ENCODE results near the gene F13A1. TPM values are rescaled to one million over a fixed set of nuclear protein-coding genes. Genes with fewer than 3 reads are reported as not detected.
A peak's percentile ranks its signal among the peaks of the same experiment; 100 is the strongest.

The F13A1 gene
- total and polyA plus RNA-seq, 9 donors: 26.0 to 64.9 (median 48.6) TPM

- Histone ChIP-seq H3K9me3 (replicated peaks; ENCODE audit: control insufficient read depth, low read depth, low read length) (no peaks in the 10 kb centered on the region), H3K4me1 (ENCODE audit: control insufficient read depth, insufficient read depth, low read length) (no peaks in the 10 kb centered on the region), H3K27me3 (ENCODE audit: control insufficient read depth, insufficient read depth, low read length) (peaks cover 3% of the 10 kb centered on the region), H3K4me3 (ENCODE audit: low read length) (no peak overlapping the region), H3K36me3 (ENCODE audit: control insufficient read depth, insufficient read depth, low read length) (no peaks in the 10 kb centered on the region), H3K27ac (ENCODE audit: low read length) (no peak overlapping the region)
- no peak for DNase-seq
- no CpG with 5 or more reads among the region's 3 CpGs for WGBS (ENCODE audit: insufficient coverage)
Observed at GRCh38 chr6:6293317-6293716, 27.1 kb downstream of the F13A1 start.

DNA sequence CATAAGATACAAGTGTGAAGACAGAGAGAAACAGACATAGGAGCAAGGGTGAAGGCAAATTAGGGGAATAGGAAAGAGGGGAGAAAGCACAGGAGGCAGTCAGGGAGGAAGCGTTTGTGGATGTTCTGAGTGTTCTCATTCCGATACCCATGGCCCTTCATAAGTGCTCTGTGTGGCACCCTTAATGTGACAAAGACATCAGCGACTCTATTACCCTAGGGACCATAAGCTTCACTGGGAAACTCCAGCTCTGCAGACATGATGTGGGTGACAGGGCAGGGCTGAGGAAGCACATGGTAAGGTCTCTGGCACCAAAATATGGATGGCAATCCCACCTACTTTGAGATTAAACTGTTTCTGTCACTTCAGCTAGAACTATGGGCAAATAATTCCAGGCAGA is 33.0 kb downstream of the F13A1 start:
- H3K27ac ChIP-seq (ENCODE audit: low read length): no peak overlapping the region

GRCh38 chr6:6285679-6286078 is 34.8 kb downstream of the F13A1 start:
- 98% methylated on average over 8 of the region's 11 CpGs for WGBS (ENCODE audit: insufficient coverage)

More for the DNA sequence above, 33.0 kb downstream of the F13A1 start:
- H3K9me3 ChIP-seq (replicated peaks; ENCODE audit: control insufficient read depth, low read depth, low read length): no peaks in the 10 kb centered on the region
- WGBS (ENCODE audit: insufficient coverage): 71% methylated on average over 3 of the region's 3 CpGs
- no peak for DNase-seq
- H3K4me1 ChIP-seq (ENCODE audit: control insufficient read depth, insufficient read depth, low read length): no peaks in the 10 kb centered on the region
- H3K36me3 ChIP-seq (ENCODE audit: control insufficient read depth, insufficient read depth, low read length): no peaks in the 10 kb centered on the region
- peaks cover 3% of the 10 kb centered on the region for H3K27me3 ChIP-seq (ENCODE audit: control insufficient read depth, insufficient read depth, low read length)
- no peak overlapping the region for H3K4me3 ChIP-seq (ENCODE audit: low read length)

DNA sequence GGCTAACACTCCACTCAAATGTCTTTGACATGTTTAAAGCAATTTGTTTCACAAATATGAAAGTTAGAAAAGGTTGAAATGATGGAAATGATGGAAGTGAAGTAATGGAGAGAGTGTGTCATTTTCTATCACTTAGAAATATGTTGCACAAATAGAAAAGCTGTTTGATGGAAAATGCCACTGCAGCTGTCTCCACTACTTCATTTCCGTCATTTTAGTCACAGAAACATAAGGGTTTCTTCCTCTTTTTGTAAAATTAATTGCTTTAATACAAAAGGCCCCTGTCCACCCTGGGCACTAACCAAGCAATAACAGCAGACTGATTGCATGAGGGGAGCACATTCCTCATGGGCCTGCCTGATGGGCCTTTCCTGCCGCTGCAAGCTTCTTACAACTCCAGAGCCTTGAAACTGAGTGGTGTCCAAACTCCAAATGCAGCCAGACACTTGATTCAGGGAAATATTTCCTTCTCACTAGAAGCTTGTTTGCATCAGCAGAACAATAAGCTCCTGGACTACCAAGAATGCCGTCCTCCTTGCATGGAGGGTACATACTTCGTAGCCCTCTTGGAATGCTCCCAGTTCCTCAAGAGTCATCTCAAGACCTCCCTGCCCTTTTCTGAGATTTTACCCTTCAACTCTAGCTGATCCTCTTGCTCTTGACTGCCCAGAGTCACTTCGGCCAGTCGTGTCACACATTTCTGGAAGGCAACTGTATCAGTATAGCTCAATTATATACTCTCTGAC is 36.1 kb downstream of the F13A1 start:
- Histone ChIP-seq H3K4me1 (ENCODE audit: control insufficient read depth, insufficient read depth, low read length) (no peaks in the 10 kb centered on the region), H3K9me3 (replicated peaks; ENCODE audit: control insufficient read depth, low read depth, low read length) (no peaks in the 10 kb centered on the region), H3K27ac (ENCODE audit: low read length) (no peak overlapping the region), H3K36me3 (ENCODE audit: control insufficient read depth, insufficient read depth, low read length) (no peaks in the 10 kb centered on the region), H3K4me3 (ENCODE audit: low read length) (no peak overlapping the region), H3K27me3 (ENCODE audit: control insufficient read depth, insufficient read depth, low read length) (no peaks in the 10 kb centered on the region)
- DNase-seq: peak; percentile 49
- WGBS (ENCODE audit: insufficient coverage): 60% methylated on average over 3 of the region's 6 CpGs

More at GRCh38 chr6:6285679-6286078, 34.8 kb downstream of the F13A1 start:
- Histone ChIP-seq H3K27me3 (ENCODE audit: control insufficient read depth, insufficient read depth, low read length) (no peaks in the 10 kb centered on the region), H3K9me3 (replicated peaks; ENCODE audit: control insufficient read depth, low read depth, low read length) (no peaks in the 10 kb centered on the region), H3K4me1 (ENCODE audit: control insufficient read depth, insufficient read depth, low read length) (no peaks in the 10 kb centered on the region), H3K27ac (ENCODE audit: low read length) (no peak overlapping the region), H3K36me3 (ENCODE audit: control insufficient read depth, insufficient read depth, low read length) (no peaks in the 10 kb centered on the region), H3K4me3 (ENCODE audit: low read length) (no peak overlapping the region)
- no peak for DNase-seq

- no peaks in the 10 kb centered on the region for H3K27me3 ChIP-seq (ENCODE audit: control insufficient read depth, insufficient read depth, low read length)
- H3K9me3 ChIP-seq (replicated peaks; ENCODE audit: control insufficient read depth, low read depth, low read length): no peaks in the 10 kb centered on the region
- H3K4me1 ChIP-seq (ENCODE audit: control insufficient read depth, insufficient read depth, low read length): no peaks in the 10 kb centered on the region
- DNase-seq: no peak
- no CpG with 5 or more reads among the region's 2 CpGs for WGBS (ENCODE audit: insufficient coverage)
- no peaks in the 10 kb centered on the region for H3K36me3 ChIP-seq (ENCODE audit: control insufficient read depth, insufficient read depth, low read length)
- H3K27ac ChIP-seq (ENCODE audit: low read length): no peak overlapping the region
- no peak overlapping the region for H3K4me3 ChIP-seq (ENCODE audit: low read length)
Observed at GRCh38 chr6:6283746-6284145, 36.7 kb downstream of the F13A1 start.

- WGBS (ENCODE audit: insufficient coverage): no CpG with 5 or more reads among the region's 1 CpG
- H3K27ac ChIP-seq (ENCODE audit: low read length): no peak overlapping the region
- no peaks in the 10 kb centered on the region for H3K36me3 ChIP-seq (ENCODE audit: control insufficient read depth, insufficient read depth, low read length)
- no peaks in the 10 kb centered on the region for H3K4me1 ChIP-seq (ENCODE audit: control insufficient read depth, insufficient read depth, low read length)
- no peak overlapping the region for H3K4me3 ChIP-seq (ENCODE audit: low read length)
- H3K27me3 ChIP-seq (ENCODE audit: control insufficient read depth, insufficient read depth, low read length): no peaks in the 10 kb centered on the region
- no peaks in the 10 kb centered on the region for H3K9me3 ChIP-seq (replicated peaks; ENCODE audit: control insufficient read depth, low read depth, low read length)
- no peak for DNase-seq
Observed at GRCh38 chr6:6282716-6283115, 37.7 kb downstream of the F13A1 start.

DNA sequence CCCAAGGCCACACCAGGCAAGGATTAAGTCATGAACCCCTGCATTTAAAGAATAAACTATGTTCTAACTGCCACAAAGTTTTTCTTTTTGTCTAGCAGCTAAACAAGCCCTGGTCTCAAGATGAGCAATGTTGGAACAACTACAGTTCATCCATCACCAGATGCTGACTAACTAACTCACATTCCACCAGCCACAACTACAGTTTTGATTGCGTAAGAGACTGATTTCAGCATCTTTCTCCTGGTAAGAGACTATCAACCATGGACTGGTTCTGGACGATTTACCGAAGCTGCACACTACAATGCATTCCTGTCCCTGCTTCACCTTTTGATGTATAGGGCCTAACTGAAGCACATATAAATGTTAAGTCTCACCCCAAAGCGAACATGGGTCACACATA is 43.0 kb downstream of the F13A1 start:
- Histone ChIP-seq H3K4me3 (ENCODE audit: low read length) (no peak overlapping the region), H3K27ac (ENCODE audit: low read length) (no peak overlapping the region), H3K9me3 (replicated peaks; ENCODE audit: control insufficient read depth, low read depth, low read length) (no peaks in the 10 kb centered on the region), H3K27me3 (ENCODE audit: control insufficient read depth, insufficient read depth, low read length) (no peaks in the 10 kb centered on the region), H3K4me1 (ENCODE audit: control insufficient read depth, insufficient read depth, low read length) (no peaks in the 10 kb centered on the region), H3K36me3 (ENCODE audit: control insufficient read depth, insufficient read depth, low read length) (no peaks in the 10 kb centered on the region)
- no peak for DNase-seq
- WGBS (ENCODE audit: insufficient coverage): 89% methylated on average over 1 of the region's 4 CpGs

DNA sequence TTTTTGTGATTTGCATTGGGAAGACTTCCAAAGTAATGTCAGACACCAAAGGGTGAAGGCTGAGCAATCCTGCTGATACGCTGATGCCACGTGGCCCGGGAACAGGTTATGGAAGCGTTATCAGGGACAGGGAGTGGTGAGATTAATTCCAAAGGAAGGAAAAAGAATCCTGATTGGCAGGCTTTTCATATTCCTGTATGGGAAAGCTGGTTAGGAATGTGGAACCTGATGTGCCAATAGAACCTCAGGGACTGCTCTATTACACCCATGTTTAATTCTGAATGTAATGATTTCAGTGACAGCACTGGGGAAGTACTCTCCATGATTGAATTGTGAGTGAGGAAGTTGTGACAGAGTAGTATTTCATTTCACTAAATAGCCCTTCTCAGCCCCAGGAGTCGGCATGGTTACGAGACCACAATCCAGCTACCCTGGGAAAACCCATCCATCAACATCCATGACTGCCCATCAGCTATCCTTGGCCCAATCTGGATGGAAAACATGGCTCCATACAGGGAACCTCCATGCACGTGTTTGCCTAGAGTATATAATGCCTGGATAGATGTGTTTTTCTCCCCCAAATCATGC is 49.4 kb downstream of the F13A1 start:
- WGBS (ENCODE audit: insufficient coverage): 81% methylated on average over 4 of the region's 7 CpGs
- DNase-seq: no peak
- no peaks in the 10 kb centered on the region for H3K36me3 ChIP-seq (ENCODE audit: control insufficient read depth, insufficient read depth, low read length)
- H3K4me3 ChIP-seq (ENCODE audit: low read length): no peak overlapping the region
- H3K9me3 ChIP-seq (replicated peaks; ENCODE audit: control insufficient read depth, low read depth, low read length): no peaks in the 10 kb centered on the region
- no peaks in the 10 kb centered on the region for H3K27me3 ChIP-seq (ENCODE audit: control insufficient read depth, insufficient read depth, low read length)
- no peak overlapping the region for H3K27ac ChIP-seq (ENCODE audit: low read length)
- H3K4me1 ChIP-seq (ENCODE audit: control insufficient read depth, insufficient read depth, low read length): no peaks in the 10 kb centered on the region

DNA sequence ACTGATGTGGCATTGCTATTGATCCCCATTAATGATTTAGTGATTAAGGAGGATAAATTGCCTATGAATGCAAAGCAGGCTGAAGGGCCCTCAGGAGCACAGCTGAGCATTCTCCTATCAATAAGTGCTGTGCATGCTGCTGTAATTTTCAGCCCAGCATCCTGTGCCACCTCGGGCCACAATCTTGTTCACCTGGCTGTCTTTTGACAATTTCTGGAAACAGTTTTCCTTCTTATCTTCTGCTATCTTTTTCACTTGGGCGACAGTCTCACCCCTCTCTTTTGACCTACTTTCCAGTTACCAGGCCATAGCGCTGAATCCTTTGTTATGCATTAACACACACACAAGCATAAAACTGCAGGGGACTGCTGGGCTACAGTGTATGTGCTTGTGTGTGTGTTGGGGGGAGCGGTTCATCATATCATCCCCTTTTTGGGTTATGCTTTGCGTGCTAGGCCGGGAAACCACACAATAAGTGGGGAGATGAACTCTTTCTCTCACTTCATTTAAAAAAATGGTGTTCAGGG is 60.2 kb downstream of the F13A1 start:
- WGBS (ENCODE audit: insufficient coverage): 70% methylated on average over 2 of the region's 6 CpGs

DNA sequence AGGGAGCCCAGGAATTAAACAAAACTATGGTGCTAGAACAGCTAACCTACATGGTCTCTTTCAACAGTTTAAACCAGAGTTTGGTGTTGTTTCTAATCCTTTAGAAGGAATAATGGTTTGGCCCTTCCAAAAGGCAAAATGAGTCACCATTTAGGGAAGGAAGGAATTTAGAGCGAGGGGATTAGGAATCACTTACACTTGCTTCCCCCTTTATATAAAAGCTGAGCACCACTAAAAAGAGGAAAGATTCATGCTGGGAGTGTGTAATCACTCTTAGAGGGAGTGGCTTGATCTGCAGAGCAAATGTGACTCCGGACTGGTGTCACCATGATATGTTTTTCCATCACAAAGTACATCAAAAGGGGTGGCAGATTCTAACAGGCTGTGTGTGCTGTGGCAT is 63.6 kb downstream of the F13A1 start:
- no peak overlapping the region for H3K4me3 ChIP-seq (ENCODE audit: low read length)
- no peak overlapping the region for H3K27ac ChIP-seq (ENCODE audit: low read length)
- DNase-seq: no peak
- no peaks in the 10 kb centered on the region for H3K9me3 ChIP-seq (replicated peaks; ENCODE audit: control insufficient read depth, low read depth, low read length)
- no peaks in the 10 kb centered on the region for H3K36me3 ChIP-seq (ENCODE audit: control insufficient read depth, insufficient read depth, low read length)
- no CpG with 5 or more reads among the region's 2 CpGs for WGBS (ENCODE audit: insufficient coverage)
- no peaks in the 10 kb centered on the region for H3K27me3 ChIP-seq (ENCODE audit: control insufficient read depth, insufficient read depth, low read length)
- H3K4me1 ChIP-seq (ENCODE audit: control insufficient read depth, insufficient read depth, low read length): no peaks in the 10 kb centered on the region

More for the DNA sequence above, 60.2 kb downstream of the F13A1 start:
- no peaks in the 10 kb centered on the region for H3K36me3 ChIP-seq (ENCODE audit: control insufficient read depth, insufficient read depth, low read length)
- H3K9me3 ChIP-seq (replicated peaks; ENCODE audit: control insufficient read depth, low read depth, low read length): no peaks in the 10 kb centered on the region
- no peak for DNase-seq
- no peaks in the 10 kb centered on the region for H3K27me3 ChIP-seq (ENCODE audit: control insufficient read depth, insufficient read depth, low read length)
- H3K4me3 ChIP-seq (ENCODE audit: low read length): no peak overlapping the region
- no peaks in the 10 kb centered on the region for H3K4me1 ChIP-seq (ENCODE audit: control insufficient read depth, insufficient read depth, low read length)
- H3K27ac ChIP-seq (ENCODE audit: low read length): no peak overlapping the region
